Measurements from ENCODE around the gene CGB5.

DNA sequence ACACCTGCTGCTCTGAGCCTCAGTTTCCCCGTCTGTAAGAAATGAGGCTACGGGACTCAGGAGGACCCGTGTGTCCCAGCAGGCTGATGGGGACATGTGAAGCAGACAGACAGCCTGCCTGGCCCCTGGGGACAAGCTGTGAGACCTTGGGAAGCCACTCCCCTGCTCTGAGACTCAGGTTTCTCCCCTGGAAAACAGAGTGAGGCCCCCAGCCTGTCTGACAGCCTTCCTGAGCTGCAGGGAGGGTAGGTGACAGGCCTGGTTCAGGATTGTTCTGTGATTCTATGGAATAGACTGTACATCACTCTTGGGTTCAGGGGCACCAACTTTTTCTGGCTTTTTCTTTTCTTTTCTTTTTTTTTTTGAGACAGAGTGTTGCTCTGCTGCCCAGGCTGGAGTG lies 23.9 kb downstream of the CGB5 start:
- no peak for TF ChIP-seq ZSCAN23 (tag by site-specific recombination; IDR thresholded peaks at IDR 0.05)
- TF ChIP-seq ZNF354C (tag by site-specific recombination; IDR thresholded peaks at IDR 0.05; ENCODE audit: borderline replicate concordance, low read depth): no peak
- TF ChIP-seq SP3 (tag by site-specific recombination; IDR thresholded peaks at IDR 0.05): no peak
- no peak for TF ChIP-seq AEBP2 (tag by site-specific recombination; IDR thresholded peaks at IDR 0.05; ENCODE audit: borderline replicate concordance)
- no peak for TF ChIP-seq CTCF (tag by site-specific recombination; IDR thresholded peaks at IDR 0.05)
- TF ChIP-seq YY1 (tag by site-specific recombination; IDR thresholded peaks at IDR 0.05): no peak
- TF ChIP-seq ZNF580 (tag by site-specific recombination; IDR thresholded peaks at IDR 0.05): no peak
- peak; percentile 64 for TF ChIP-seq ZBTB17 (tag by site-specific recombination; IDR thresholded peaks at IDR 0.05)
